HG02870 (cell line): ENCODE results near the gene EPHX1.
A peak's percentile ranks its signal among the peaks of the same experiment; 100 is the strongest.

ENCODE experiments used
- ATAC-seq: cut with Tn5 transposase; IDR thresholded peaks from one replicate; pipeline ENCODE4 v1.9.1; 2021; ENCODE audit warnings: mild to moderate bottlenecking, moderate library complexity; ENCODE audit not compliant: unreplicated experiment

The EPHX1 gene

DNA sequence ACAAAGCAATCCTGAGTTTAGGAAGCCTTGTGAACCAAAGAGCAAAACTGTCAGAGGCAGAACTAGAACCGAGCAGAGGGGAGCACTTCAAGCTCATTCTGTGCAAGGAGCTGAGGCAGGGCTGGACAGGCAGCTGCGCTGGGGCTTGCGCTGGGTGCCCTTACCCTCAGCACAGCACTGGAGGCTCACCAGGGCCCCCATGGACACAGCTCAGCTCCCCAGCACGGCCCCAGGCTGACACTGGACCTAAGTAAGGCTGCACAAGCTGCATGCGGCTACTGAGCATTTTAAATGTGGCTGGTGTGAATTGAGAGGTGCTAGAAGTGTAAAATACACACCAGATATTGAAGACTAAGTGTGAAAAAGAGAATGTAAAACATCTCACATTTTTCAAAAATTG, 50.2 kb downstream of the EPHX1 start:
- no peak for ATAC-seq

GRCh38 chr1:225860876-225861441, 51.0 kb downstream of the EPHX1 start:
- ATAC-seq: no peak

DNA sequence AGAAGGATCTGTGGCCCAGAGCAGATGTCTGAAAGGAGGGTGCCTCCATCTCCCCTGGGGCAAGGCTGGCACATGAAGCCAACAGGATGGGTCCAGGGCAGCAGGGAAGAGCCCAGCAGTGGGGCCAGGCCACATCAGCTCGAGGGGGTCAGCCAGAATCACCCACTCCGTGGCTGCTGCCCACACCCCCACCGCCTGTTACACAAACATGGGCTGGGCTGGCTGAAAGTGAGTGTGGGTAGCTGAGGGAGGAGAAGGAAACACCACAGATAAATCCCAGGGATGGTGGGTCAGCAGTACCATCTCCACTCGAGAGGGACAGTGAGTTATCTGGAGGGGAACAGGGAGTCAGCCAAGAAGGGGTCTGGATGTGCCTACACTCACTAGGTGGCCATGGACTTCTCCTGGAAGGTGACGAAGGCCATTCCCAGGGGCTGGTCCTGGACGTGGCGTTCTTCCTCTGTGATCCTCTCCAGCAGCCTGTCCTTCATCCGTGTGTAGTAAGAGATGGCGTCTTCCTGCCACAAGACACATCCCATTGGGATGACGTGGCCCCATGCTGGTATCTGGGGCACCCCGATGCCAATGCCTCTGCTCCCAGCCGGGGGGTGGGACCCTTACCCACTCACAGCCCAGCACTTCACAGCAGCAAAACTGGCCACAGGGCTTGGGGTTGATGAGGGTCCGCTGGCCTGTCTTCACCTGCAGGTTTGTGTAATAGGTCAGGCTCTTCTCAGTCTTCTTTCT, 52.1 kb downstream of the EPHX1 start:
- no peak for ATAC-seq

DNA sequence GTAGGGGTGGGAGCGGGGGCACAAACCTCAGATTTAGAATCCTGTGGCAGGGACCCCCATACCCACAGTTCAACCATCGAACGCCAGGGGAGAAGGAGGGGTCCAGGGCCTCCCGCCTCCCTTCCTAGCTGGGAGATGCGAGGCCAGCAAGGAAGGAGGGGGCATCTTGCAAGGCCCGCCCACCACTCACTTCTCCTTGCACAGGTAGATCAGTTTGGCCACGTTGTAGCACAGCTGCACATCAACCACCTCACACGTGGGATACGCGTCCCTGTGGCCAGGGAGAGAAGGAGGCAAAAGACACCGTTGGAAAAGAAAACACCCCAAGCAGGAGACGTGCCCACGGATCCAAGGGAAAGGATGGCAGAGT, 52.6 kb downstream of the EPHX1 start:
- ATAC-seq: no peak

DNA sequence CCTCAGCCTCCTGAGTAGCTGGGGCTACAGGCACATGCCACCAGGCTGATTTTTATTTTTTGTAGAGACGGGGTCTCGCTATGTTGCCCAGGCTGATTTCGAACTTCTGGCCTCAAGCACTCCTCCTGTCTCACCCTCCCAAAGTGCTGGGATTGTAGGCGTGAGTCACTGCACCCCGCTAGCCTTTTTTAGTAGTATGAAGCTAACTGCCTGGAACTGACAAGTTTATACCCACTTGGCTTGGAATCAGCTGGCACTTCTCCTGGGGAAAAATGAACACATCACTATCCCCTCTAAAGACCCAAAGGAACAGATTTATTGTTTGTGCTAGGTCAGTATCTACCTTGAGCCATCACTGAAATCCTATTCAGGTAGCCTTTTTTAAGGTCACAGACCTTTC, 53.2 kb downstream of the EPHX1 start:
- no peak for ATAC-seq

DNA sequence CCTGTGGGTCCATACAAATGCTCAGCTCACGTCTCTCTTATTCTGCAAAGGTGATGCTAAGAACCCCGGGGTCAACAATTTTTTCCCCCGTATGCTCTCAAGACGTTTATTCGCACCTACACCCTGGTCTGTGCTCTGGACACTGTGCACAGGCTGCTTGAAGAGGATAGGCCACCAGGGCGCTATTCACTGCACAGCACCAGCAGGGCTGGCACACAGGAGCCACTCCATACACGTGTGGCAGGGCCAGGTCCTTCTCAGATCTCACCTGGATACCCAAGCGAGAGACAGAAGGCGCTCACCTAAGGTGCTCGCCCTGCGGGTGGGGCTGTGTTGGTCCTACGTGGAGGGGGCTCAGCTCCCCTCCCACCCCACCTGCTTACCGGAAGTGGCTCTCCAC, 55.6 kb downstream of the EPHX1 start:
- no peak for ATAC-seq

GRCh38 chr1:225866061-225866837, 56.3 kb downstream of the EPHX1 start:
- ATAC-seq: peak; percentile 88

DNA sequence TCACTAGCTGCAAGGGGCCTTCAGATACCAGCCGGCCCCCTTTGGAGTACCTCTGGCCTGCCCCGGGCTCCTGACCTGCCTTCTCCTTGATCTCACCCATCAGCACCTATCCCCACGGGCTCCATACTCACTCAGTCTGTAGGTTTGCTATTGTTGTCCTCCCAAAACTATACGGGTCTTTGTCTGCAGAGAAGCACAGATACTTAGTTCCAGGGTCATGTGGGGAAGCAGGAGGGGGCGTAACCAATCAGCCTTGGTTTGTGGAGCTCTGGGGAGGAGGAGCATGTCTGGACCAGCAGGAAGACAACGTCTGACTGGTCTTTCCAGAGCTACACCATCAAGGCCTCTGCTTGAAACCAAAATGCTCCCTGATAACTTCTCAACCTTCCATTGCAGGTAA, 57.1 kb downstream of the EPHX1 start:
- no peak for ATAC-seq

DNA sequence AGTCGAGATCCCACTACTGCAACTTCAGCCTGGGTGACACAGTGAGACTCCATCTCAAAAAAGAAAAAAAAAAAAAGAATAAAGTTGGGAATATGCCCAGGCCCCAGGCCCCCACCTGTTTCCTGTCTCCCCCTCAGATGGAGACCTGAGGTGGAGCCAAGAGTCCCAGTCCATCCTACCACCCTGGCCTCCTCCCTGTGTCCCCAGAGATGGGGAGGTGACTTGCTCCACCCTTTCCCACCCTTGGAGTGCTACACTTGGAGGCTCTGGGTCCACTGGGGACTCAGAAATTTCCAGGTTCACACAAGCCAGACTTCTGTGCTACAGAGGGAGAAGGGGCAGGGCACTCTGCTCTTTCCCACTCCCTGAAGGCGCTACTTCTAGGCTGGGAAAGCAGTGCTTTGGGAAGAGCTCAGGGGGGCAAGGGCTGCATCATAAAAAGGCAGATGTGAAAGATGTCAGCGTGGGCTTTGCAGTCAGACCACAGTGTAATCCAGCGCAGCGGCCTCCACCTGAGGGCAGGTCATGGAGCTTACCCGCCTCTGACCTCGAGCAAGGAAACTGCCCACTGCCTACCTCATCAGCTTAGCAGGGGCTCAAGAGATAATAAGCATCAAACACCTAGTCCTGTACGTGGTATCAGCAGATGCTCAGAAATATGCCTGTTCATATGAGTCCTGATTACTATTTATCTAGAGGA, 58.9 kb downstream of the EPHX1 start:
- no peak for ATAC-seq

DNA sequence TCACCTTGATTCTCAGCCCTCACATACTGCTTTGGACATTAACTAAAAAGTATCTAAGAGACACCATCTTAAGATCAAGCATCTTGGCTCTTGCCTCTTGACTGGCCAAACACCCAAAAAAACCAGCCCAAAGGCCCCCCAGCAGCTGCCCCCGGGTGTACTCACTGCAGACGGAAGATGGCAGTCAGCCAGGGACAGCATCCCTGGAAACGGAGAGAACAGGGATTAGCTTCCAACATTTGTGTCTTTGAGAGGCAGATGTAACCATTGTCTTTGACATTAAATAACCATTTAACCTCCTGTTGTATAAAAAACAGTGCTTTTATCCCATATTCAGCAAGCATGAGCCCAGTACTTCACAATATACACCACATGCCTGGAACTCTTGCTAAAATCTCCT, 61.0 kb downstream of the EPHX1 start:
- no peak for ATAC-seq

GRCh38 chr1:225871359-225872074, 61.6 kb downstream of the EPHX1 start:
- no peak for ATAC-seq

- ATAC-seq: no peak
Measured at GRCh38 chr1:225872075-225872430, 62.1 kb downstream of the EPHX1 start.

DNA sequence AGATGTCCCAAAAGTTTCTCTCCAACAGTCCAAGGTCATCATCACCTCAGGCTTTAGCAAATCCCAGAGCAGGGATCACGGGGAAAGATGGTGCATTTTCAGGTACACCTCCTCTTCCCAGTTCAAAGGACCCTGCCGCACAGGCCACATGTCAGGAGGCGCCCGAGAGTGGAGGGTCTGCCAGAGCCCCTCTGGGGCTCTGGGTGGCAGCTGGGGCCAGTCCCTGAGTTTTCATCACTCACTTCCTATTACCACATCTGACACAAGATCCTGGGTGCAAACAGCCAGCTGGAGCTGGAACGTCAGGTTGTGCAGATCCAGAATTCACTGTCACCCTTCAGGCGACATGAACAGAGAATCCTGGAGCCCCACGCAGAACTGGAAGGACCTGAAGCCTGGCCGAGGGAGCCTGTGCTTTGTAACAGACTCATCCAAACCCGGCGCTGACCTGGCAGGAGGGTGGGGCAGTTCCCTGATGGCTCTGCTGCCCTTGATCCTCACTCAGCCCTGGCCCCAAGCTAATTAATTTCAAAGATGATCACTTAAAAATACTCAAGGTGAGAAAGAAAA, 63.4 kb downstream of the EPHX1 start:
- ATAC-seq: no peak

GRCh38 chr1:225874431-225874830, 64.5 kb downstream of the EPHX1 start:
- no peak for ATAC-seq

DNA sequence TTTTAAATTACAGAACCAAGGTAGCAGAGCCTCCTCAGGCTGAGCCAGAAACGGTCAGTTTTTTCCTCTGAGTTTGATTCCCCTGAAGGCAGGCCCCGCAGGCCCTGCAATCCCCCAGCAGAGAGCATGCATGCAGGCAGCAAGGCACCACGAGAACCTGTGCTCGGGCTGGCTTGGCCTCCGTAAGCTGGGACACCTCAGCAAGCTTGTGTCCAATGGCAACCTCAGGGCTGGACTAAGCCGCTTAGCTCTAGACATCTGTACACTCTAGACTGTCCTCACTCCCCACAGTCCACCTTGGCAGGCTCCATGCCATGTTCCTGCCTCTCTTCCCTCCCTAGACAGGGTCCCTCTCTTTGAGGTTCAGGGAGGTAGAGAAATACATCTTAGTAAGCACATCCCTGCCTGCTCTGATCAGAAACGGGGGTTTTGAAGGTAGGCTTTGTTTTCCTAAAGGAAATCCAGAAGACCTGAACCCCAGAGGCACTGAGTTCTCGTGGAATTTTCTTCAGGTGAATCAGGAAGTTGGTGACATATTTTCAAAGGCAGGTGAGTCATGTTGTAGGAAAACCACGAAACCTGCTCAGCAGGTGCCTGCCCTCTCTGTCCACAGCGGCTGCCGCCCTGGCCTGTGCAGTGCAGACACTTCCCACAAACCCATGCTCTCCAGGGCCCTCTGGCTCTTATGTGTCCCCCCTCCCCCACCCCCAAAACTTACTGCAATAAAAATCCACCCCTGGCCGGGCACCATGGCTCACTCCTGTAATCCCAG, 65.3 kb downstream of the EPHX1 start:
- no peak for ATAC-seq

DNA sequence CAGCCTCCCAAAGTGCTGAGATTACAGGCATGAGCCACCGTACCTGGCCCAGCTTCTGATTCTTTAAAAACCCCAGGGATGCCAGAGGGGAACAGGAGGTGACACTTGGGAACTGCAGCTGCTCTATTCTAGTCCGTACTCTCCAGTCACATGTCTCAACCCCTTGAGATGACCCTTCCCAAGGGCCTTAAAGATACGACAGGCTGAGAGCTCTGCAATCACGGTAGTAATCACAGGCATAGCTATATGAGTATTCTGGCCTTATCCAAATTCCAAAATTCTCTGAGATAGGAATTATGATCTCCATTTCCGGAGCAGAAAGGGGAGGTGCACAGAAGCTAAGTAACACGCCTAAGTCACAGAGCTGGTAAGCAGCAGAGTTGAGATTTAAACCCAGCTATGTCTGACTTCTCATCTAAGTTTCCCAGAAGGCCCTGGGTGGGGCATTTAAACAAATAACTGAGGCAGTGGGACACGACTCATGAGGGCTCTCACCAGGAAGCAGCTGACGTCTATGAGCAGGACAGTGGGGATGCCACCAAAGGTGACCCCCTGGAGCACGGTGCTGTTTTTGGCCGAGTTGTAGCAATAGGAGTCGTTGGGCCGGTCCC, 67.1 kb downstream of the EPHX1 start:
- ATAC-seq: no peak

- ATAC-seq: no peak
Measured at GRCh38 chr1:225877580-225877979, 67.7 kb downstream of the EPHX1 start.

GRCh38 chr1:225878282-225878681, 68.4 kb downstream of the EPHX1 start:
- ATAC-seq: no peak

DNA sequence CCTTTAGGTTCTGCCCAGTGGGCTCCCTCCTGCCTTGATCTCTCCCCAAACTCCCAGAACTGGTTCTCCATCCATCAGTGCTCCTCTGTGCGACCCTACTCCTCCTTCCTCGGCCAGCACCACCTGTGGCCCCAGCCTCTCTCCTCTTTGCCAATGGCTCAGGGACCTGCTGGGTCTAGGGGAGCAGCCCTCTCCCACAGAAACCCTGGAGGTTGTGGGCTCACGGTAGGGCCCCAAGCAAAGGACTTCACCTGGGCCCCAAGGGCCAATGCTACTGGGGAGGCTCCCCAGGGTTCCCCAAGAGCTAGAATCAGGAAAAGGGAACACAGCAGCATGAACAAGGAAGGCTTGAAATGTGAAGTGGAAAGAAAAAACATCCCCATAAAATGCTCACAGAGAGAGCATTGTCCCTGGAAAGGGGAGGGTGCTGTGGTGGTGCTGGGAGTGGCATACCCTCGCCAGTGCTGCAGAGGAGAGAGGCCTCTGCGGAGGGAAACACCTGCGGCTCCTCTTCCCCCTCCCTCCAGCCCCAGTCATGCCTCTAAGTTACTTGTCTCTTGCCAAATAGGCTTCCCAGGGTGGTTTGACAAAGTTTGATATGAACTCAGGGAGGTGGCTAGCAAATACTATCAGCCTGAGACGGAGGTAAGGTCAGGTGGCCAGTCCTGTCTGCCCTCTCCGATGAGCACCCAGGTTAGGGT, 69.7 kb downstream of the EPHX1 start:
- no peak for ATAC-seq
